Measurements from ENCODE around the gene PDE6D.

PDE6D gene

DNA sequence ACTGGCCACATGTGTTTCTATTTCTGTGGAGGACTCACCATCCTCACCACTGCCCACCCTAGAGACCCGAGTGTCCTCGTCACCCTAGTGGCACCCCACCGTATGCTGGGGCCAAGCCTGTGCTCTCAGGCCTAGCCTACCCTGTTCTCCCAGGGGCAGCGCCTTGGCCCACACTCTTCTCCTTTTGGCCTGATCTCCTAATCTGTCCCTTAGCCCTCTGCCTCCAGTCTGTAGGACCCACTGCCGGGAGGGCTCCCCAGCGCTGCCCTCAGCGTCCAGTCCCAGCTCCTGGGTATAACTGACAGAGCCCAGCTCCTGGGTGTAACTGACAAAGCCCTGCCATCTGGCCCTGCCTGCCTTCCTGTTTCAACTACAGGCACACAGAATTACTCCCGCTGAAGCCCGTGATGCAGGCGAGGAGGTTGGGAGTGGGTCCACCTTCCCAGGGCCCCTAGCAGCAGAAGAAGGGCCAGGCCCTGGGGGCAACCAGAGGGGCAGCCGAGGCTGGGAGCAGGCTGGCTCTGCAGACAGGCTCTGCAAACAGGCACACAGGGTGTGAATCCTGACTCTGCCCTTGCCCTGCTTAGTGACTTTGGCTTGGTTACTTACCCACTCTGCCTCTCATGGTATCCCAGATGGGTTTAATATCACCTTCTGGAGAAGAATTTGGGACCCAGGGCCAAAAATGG is 98.3 kb downstream of the PDE6D start:
- DNase-seq (ENCODE audit: low read depth): no peak

All from GM04504 (cell line).